Neural progenitor cell (in vitro differentiated cells): ENCODE results near the gene ZNF777.

Experiments
- EZH2 ChIP-seq: fragments of 200-600 bp; sonication (generic); IDR thresholded peaks from 2 replicates; pipeline ENCODE4 v1.6.1; 2017; ENCODE audit warnings: antibody characterized with exemption, mild to moderate bottlenecking, moderate library complexity
- TF ChIP-seq, protein P1 (sequence below): fragments of 200-600 bp; sonication (generic); IDR thresholded peaks from 2 replicates; pipeline ENCODE4 v1.5.1; 2017; ENCODE audit warnings: antibody characterized with exemption, mild to moderate bottlenecking

DNA sequence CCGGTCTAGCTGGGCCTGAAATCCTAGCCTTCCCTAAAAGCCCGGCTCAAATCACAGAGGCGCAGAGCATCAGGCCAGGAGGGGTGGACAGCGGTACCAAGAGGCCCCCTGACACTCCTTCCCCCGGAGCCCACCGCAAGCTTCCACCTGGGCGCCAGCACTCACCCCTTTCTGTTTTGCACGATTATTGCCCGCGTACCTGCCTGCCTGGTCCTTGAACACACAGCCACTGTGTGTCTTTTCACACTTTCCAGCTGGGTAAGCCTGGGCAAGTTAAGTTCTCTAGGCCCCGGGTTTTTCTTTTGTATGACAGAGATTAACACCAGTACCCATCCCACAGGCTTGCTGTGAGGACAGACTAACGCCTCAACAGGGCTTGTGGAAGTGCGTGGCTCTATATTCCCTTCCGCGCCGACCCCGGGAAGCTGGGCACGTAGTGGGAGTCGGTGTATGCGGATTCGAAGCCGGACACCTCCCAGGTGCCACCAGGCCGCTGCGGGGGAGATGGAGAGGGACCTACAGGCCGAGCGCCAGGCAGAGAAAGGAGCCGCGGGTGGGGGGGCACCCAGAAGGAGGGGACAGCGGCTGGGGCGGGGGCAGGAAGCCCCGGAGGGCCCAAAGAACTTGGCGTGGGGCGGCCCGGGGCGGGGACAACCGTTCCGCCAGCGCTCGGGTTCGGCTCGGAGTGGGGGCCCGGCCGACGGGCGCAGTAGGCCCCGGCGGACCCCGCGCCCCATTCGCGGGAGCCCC, 36.0 kb upstream of the ZNF777 start:
- TF ChIP-seq, protein P1, sequence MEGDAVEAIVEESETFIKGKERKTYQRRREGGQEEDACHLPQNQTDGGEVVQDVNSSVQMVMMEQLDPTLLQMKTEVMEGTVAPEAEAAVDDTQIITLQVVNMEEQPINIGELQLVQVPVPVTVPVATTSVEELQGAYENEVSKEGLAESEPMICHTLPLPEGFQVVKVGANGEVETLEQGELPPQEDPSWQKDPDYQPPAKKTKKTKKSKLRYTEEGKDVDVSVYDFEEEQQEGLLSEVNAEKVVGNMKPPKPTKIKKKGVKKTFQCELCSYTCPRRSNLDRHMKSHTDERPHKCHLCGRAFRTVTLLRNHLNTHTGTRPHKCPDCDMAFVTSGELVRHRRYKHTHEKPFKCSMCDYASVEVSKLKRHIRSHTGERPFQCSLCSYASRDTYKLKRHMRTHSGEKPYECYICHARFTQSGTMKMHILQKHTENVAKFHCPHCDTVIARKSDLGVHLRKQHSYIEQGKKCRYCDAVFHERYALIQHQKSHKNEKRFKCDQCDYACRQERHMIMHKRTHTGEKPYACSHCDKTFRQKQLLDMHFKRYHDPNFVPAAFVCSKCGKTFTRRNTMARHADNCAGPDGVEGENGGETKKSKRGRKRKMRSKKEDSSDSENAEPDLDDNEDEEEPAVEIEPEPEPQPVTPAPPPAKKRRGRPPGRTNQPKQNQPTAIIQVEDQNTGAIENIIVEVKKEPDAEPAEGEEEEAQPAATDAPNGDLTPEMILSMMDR, result no peak
- TF ChIP-seq EZH2, result no peak
